ENCODE measurements around the gene MYL3.

Gene MYL3

DNA sequence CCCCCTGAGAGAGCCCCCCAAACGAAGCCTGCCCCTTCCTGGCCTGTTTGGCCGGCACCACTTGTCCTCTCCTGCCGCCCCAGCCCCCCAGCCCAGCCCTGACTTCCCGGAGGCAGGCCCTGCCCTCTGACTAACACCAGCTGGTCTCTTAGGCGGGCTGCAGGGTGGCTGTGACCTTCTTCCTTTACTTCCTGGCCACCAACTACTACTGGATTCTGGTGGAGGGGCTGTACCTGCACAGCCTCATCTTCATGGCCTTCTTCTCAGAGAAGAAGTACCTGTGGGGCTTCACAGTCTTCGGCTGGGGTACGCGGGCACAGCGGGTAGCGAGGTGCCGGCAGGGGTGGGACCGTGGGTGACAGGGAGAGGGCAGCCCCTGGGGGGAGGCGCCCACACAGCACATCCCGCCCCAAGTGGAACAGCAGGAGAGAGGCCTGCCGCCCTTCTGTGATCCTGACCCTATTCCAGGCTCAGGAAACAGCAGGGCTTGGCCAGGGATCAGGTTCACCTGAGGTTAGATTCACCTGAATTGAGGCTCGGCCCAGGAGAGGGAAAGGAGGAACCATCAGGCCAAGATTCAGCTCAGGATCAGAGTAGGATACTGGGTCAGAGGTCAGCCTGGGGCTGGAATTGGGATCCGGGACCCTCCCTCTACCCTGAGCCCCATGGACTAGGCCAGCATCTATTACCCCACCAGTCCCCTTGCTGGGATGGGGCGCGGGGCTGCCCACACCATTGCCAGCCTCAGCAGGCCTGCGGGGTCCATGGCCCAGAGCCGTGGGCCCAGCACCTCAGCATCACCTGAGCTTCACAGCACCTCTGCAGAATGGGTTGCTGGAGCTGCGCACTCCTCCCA, 36.1 kb upstream of the MYL3 start:
- DNase-seq, result no peak

DNA sequence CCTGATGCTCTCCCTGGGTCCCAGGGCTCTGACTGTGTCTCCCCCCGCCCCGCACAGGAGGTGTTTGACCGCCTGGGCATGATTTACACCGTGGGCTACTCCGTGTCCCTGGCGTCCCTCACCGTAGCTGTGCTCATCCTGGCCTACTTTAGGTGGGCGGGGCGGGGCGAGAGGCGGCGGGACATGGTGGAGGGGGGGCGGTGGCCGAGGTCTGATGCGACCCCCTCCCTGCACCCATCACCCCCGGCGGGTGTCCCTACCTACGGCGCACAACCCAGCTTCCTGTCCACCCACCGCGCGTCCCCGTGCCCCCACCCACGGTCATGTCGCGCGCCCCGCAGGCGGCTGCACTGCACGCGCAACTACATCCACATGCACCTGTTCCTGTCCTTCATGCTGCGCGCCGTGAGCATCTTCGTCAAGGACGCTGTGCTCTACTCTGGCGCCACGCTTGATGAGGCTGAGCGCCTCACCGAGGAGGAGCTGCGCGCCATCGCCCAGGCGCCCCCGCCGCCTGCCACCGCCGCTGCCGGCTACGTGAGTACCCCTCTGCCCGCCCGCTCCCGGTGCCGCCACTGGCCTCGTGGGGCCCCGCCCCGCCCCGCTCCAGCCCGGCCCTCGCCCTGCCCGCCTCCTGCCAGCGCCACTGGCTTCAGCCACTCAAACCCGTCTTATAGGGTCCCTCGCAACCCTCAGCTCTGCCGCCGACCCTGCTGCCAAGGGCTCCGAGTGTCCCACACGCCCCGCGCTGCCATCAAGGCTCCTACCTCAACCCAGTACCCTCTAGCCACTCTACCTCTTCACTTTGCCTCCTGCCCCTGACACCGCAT, 35.3 kb upstream of the MYL3 start:
- no peak for DNase-seq

DNA sequence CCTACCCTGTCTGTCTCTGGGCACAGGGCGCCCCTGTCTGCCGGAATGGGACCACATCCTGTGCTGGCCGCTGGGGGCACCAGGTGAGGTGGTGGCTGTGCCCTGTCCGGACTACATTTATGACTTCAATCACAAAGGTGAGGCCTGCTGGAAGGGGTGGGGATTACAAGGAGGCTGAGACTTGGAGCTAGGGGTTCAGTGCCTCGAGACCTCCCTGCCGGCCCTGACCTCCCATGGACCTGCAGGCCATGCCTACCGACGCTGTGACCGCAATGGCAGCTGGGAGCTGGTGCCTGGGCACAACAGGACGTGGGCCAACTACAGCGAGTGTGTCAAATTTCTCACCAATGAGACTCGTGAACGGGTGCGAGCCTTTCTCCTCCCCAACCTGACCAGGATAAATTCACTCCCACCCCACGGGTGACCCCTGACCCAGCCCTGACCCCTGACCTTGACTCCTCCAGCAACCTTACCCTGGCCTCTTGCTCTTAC, 34.6 kb upstream of the MYL3 start:
- DNase-seq, result no peak

DNA sequence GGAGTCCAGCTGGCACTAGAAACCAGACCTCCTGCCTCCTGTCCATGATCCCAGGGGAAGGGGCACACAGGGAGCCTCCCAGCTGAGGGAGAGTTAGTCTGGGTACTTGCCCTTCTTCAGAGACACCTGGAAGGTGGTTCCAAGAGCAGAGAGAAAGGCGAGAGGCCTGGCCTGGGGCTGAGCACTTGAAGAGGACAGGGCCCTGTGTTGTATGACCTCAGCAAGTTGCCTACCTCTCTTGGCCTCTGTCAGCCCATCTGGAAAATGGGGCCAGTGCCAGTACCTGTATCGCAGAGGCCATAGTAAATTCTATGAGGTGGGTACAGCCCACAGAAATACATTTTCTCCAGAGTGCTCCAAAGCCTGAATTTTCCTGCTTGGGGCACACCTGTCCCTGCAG, 33.8 kb upstream of the MYL3 start:
- DNase-seq, result no peak

DNA sequence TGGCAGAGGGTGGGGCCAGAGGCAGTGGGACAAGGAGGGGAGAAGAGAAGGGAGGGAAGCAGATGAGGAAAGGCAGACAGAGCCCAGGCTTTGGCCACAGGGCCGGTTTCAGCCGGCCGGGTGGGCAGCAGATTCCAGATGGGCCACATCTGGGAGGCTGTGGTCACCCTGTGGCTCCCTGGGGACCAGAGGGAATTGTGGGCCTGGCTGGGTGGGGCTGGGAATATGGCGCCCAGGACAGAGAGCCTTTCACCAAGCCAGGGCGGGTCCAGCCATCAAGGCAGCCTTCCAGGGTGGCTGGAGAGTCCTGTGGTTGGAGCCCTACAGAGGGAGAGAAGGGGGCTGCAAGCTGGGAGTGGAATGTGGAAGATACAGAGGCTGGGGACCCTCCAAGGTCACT, 33.1 kb upstream of the MYL3 start:
- no peak for DNase-seq

DNA sequence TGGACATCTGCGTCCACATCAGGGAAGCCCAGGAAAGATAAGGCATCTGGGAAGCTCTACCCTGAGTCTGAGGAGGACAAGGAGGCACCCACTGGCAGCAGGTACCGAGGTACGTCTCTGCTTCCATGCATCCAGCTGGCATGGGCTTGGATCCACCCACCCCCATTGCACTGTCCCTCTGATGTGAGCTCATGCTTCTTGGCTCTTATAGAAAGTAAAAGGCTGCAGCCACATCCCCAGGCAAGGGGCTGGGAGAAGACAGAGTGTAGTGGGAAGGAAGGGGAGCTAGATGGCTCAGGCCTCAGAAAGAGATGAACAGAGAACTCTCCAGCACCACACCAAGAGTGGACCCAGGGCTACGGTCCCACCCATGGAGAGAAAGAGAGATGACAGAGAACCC, 32.5 kb upstream of the MYL3 start:
- no peak for DNase-seq

DNA sequence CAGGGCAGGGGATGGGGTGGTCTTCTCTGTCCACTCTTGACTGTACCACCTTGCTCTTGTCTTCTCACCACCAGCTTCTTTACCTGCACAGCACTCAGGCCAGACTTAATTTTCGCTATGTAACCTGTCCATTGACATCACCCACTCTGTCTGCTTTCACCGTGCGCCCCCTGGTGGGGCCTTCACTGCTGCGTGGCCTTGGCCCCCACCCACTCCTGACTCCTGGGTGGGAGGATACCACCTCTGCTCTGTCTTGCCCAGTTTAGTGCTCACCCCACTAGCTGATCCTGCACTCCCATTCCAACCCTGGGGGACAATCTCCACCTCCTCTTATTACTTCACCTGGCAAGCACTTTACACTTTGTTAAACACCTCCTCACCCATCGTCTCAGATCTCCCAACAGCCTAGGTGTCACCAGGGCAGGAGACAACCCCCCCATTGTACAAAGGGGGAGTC, 32.0 kb upstream of the MYL3 start:
- DNase-seq, result no peak

DNA sequence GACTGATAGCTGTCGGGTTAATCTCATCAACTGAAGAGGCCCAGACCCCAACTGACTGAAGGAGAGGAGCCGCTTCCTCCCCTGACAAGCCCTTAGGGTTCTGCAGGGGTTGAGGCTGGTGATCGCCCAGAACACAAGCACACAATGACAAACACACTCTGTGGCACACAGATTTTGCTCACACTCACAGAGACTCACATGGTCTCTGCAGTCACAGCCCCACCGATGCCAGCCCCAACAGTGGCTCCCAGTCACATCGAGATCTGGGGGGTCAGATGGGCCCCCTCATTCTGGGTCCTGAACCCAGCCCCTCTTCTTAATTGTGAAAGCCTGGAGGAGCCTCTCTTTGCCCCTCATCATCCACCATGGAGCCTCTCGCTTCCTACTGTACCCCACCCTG, 31.0 kb upstream of the MYL3 start:
- DNase-seq, result no peak

DNA sequence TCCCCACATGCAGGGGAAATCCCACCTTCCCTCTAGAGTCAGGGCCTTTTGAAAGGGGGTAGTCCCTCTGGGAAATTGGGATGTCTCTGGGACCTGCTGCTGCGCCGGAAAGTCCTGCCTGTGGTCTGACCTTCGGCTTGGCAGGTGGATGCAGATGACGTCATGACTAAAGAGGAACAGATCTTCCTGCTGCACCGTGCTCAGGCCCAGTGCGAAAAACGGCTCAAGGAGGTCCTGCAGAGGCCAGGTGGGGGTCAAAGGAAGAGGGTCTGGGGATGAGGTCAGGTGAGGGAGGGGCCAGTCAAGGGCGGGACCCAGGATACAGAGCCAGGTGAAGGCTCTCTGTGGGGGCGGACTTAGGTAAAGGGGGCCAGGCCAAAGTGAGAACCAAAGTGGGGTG, 30.5 kb upstream of the MYL3 start:
- no peak for DNase-seq

DNA sequence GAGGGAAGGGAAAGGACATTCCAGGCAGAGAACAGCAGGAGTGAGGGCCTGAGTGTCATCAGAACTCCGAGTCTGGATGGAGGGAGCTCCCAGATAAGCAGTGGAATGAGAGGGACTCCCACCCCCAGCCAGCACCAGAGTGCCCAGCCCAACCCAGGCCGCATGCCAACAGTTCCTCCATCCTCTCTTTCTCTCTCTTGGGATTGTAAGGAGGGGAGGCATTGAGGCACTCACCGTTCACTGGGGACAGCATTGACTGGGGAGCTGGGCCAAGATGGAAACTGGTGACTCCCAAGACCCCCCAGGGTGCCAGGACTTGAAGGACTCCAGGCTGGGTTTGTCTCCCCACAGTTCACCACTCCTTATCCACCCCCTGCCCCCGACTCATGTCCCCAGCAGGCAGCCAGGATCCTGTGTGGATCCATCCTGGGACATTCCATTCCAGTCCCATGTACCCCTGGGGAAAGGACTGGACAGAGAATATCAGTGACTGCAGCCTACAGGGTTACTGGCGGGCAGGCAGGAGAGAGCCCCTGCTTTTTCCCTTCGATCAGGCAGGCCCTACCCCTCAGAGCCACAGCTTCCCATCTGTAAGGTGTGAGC, 30.0 kb upstream of the MYL3 start:
- DNase-seq, result no peak

DNA sequence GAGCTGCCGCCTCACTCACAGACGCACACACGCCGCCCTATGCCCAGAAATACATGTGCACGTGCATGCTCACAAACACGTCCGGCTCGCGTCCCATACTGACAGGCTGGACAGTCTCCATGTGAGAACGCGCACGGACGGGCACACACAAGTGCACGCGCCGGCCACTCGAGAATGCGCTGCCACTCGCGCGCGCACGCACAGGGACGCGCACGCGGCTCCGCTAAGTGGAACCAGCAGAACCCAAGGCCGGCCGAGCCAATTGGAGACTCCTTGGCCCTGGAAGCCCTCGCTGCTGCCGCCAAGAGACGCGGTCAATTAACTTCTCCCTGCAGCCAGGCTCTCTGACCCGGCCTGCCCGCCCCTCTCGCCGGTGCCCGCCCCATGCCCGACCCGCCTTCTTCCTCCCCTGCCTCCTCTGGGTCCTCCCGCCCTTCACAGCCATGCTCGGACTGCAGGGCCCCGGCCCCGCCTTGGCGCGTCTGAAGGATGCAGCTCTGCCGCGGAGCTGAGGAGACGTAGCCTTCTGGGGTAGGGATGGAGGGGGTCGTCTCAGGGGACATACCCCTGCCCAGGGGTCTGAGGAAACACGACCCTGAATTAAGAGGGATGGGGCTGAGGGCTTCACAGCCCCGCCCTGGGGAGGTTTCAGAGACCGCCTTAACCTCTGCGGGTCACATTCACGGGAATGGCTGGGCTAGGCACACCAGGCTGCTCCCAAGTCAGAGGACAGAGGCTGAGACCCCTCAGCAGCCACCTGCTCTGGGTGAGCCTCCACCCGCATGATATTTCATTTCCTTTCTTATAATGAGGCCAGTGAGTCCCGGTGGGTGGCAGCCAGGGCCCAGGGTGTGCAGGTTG, 29.3 kb upstream of the MYL3 start:
- no peak for DNase-seq

DNA sequence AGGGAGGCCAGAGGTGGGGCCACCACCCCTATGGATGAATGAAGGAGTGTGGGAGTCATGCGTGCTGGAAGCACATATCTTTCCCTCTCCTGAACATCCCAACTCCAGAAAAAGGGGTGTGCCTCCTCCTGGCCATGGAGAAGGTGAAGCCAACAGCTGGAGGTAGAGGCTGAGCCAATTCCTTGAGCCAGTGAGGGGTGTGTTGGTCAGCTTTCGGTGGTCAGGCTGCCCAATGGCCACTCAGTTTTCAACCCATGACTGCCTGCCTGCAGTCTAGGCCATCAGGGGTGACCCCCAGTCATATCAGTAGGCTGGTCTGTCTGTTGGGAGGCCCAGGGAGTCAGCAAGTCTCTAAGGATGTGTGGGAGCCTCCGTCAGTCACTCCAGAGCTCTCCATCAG, 27.9 kb upstream of the MYL3 start:
- DNase-seq, result no peak

DNA sequence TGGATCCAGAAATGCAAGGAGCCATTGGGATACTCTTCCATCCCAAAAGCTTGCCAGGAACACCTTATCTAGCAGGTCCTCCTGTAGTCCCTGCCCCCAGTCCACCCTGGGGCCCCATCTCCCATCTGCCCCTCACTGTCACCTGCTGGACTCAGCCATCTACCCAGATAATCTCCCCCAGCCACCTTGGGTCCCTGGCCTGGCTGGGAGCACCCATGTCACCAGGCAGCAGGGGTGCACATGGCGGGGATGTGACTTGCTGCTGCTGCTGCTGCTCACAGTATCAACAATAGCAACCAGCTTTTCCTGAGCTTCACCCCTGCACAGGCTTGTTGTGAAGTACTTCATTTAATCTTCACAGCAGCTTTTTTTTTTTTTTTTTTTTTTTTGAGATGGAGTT, 26.9 kb upstream of the MYL3 start:
- DNase-seq, result no peak

DNA sequence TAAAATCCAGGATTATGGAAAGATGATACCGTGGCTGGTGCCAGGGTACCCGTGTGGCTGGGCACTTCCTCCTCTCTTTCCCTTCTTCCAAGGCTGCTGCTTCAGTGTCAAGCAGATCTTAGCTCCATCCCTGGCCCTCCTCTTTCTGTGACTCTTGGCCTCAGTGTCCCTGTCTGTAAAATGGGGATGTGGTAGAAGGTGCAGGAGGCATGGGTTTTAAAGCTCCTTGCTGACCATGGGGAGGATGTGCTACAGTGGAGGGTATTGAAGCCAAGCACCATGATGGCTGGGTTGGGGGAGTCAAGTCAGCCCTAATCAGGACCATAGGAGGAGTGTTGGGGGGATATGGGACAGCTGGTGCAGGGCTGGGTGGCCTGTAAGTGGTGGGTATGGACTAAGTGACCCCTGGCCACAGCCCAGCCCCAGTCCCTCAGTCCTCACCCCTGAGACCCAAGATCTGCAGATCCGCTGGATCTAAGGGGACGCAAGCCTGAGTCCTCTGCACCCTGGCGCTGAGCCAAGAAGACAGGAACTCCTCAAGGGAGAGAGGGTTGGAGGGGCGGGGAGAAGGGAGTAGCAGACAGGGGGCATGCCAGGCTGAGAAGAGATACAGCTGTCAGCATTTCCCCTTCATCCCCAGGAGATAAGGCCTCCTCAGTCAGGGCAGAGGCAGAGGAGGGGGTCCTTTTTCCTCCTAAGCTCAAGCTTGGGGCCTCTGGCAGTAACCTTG, 26.3 kb upstream of the MYL3 start:
- DNase-seq, result no peak

DNA sequence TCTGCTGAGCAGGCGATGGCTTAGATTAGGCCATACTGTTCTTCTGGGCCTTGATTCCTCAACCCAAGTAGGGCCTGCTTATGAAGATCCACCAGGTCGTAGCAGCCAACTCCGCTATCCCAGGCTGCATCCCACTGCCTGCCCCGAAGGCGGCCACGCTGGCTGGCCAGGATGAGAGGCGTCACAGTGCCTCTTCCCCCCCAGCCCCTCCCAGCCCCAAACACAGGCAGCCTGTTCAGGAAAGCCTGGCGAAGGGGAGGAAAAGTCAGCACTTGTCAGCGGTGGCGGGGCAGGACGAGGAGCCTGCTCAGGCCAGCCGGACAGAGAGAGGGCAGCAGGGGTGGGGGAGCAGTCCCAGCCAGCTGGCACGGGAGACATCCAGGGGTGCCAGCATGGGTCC, 25.5 kb upstream of the MYL3 start:
- DNase-seq, result no peak

DNA sequence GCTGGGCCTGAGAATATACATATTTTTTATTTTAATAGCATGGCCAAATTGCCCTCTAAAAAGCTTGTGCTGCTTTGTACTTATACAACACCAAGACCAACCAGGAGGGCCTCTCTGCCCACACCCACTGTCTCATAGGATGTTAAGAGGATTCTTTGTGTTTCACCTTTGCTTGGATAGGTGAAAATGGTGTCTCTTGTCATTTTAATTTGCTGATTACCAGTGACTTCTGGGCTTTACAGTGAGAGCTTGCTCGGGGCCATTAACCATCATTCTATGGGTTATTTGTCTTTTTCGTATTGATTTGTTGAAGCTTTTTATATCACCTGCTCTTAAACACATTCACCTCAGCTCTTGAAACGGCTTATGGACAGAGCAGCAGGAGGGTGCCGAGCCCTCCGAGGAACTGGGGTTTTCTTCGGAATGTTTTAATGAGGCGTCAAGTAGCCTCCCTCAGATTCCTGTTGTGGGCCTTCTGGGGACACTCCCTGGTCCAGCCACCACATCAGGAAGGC, 24.8 kb upstream of the MYL3 start:
- no peak for DNase-seq

DNA sequence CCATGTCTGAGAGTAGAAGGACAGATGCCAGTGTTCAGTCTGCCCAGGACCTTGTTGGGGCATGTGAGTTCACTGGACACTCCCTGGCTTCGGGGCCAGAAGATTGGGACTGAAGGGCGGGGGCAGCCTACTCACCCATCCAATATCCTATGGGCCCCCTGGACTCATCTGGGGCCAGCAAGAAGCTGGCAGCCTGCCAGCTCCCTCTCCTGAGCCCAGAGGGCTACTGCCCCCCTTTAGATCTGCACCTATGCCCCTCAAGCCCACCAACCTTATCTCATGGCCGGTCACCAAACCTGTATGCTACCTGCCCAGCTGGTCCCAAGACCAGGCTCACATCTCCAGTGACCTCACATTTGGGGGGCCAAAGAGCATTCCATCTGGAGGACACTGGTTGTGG, 22.4 kb upstream of the MYL3 start:
- DNase-seq, result no peak

DNA sequence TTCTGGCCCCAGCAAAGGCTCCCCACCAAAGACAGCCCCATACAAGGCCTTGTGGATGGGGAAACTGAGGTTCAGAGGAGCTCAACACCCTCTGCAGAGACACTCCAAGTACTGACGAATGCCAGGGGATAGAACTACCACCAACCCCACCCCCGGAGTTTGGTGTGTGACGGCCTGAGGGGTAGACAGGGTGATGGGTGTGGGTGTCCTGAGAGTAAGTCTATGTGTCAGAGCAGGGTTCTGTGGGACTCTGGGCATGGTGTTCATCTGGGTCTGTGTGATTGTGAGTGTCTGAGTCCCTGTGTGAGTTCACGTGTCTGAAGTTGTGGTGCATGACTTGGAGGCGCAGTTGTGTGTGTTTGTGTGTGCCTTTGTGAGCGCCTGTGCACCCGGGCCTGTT, 21.7 kb upstream of the MYL3 start:
- DNase-seq, result no peak

DNA sequence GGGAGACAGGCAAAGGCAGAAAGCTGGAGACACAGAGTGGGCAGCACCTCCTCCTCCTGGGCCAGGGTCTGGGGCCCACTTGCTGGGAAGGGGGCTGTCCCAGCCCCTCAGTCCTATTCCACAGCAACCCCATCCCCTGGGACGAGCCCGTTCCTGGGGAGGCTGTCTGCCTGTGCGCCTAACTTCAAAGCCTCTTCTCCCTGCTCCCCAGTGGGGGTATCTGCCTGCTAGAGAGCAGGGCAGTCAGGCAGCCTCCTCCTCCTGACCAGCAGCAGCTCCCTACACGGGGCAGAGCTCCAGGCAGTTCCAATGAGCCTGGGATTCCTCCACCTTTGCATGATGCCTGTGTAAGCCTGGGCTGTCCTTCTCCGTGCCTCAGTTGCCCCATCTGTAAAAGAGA, 21.2 kb upstream of the MYL3 start:
- DNase-seq, result no peak

DNA sequence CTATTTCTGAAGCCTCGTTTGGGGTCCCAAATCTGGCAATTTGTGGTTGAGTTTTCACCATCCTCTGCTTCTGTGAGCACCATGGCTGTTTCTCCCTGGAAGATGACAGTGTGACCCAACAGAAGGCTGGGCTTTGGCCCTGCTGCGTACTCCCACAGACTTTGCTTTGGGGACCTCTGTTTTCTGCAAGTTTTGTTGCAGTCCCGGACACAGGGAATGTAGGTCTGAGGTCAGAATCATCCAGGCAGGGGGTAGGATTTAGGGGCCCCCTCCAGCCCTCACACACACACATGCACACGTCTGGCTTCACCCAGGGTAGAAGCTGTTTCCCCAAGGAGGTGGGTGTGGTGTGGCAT, 20.6 kb upstream of the MYL3 start:
- no peak for DNase-seq

DNA sequence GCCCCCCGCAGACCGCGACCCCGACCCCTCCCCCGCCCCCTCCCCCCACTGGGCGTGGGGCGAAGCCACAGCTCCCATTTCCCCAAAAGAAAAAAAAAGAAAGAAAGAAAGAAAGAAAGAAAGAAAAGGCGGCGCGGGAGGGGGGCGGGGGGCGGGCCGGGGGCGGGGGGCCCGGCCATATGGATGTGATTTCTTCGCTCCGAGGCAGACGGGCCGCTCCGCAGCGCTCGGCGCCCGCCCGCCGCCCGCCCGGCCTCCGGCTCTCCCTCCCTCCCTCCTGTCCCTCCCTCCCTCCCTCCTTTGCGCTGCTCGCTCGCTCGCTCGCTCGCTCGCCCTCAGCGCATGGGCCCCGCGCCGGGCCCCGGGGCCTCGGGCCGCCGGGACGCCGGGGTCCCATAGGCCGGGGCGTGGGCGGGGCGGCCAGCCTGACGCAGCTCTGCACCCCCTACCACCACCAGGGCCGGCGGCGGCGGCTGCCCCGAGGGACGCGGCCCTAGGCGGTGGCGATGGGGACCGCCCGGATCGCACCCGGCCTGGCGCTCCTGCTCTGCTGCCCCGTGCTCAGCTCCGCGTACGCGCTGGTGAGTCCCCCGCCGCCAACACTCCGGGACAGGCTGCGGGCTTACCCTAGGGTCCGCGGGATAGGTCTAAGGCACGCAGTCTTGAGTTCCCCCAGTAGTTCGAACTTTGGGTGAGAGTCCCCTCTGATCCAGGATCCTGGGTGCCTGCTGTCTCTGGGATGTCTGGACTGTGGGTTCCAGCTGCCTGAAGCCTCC, 20.0 kb upstream of the MYL3 start:
- no peak for DNase-seq
